GM23338 (cell line): ENCODE measurements around the gene FSIP2. TPM values are rescaled to one million over a fixed set of nuclear protein-coding genes. Genes with fewer than 3 reads are reported as not detected.

Experiments
- ATAC-seq: fragments of 200-7000 bp; cut with Tn5 transposase; 3 replicates; pipeline ENCODE4 v1.9.1; 2020
- DNase-seq: peaks from one replicate; pipeline ENCODE4 v3.0.0-alpha.2; 2015; ENCODE audit warnings: low spot score
- H2AFZ ChIP-seq: fragments of 200-600 bp; sonication (generic); 2 replicates; pipeline ENCODE4 v1.8.0; 2016; ENCODE audit warnings: antibody characterized with exemption, mild to moderate bottlenecking, moderate library complexity
- H3F3A ChIP-seq: fragments of 200-600 bp; sonication (generic); replicated peaks from 2 replicates; pipeline ENCODE4 v1.8.0; 2017; ENCODE audit warnings: antibody characterized with exemption, mixed run types, low read depth
- H3K27ac ChIP-seq: fragments of 200-600 bp; sonication (generic); 2 replicates; pipeline ENCODE4 v1.6.1; 2016; ENCODE audit warnings: low read depth
- H3K27me3 ChIP-seq: fragments of 200-600 bp; sonication (generic); 2 replicates; pipeline ENCODE4 v1.8.0; 2016; ENCODE audit warnings: mild to moderate bottlenecking, mixed run types, moderate library complexity; ENCODE audit not compliant: insufficient read depth
- H3K36me3 ChIP-seq: fragments of 200-600 bp; sonication (generic); 2 replicates; pipeline ENCODE4 v1.8.0; 2016; ENCODE audit warnings: mild to moderate bottlenecking; ENCODE audit not compliant: insufficient read depth
- H3K4me1 ChIP-seq: fragments of 200-600 bp; sonication (generic); 2 replicates; pipeline ENCODE4 v1.8.0; 2016; ENCODE audit warnings: mild to moderate bottlenecking, moderate library complexity; ENCODE audit not compliant: insufficient read depth
- H3K4me2 ChIP-seq: fragments of 200-600 bp; sonication (generic); 2 replicates; pipeline ENCODE4 v1.7.1; 2017; ENCODE audit warnings: mixed run types
- H3K4me3 ChIP-seq: fragments of 200-600 bp; sonication (generic); 2 replicates; pipeline ENCODE4 v1.6.1; 2016; ENCODE audit warnings: mixed run types
- H3K79me2 ChIP-seq: fragments of 200-600 bp; sonication (generic); replicated peaks from 2 replicates; pipeline ENCODE4 v1.8.0; 2017; ENCODE audit warnings: mild to moderate bottlenecking; ENCODE audit not compliant: insufficient read depth
- H3K9me2 ChIP-seq: fragments of 200-600 bp; sonication (generic); 2 replicates; pipeline ENCODE4 v1.8.0; 2017; ENCODE audit not compliant: insufficient read depth
- H4K20me1 ChIP-seq: fragments of 200-600 bp; sonication (generic); replicated peaks from 2 replicates; pipeline ENCODE4 v1.8.0; 2017; ENCODE audit warnings: mild to moderate bottlenecking; ENCODE audit not compliant: insufficient read depth
- H3K27ac Mint-ChIP-seq: 2 replicates; pipeline ENCODE4 v1.8.0; 2020; ENCODE audit warnings: inconsistent platforms, mild to moderate bottlenecking, moderate library complexity, mixed read lengths
- H3K27me3 Mint-ChIP-seq: 3 replicates; pipeline ENCODE4 v1.8.0; 2022; ENCODE audit warnings: low read depth, mild to moderate bottlenecking, moderate library complexity, mixed read lengths, inconsistent platforms; ENCODE audit not compliant: insufficient read depth, poor library complexity
- H3K36me3 Mint-ChIP-seq: 3 replicates; pipeline ENCODE4 v1.8.0; 2021; ENCODE audit warnings: low read depth, mild to moderate bottlenecking, inconsistent platforms, moderate library complexity, mixed read lengths
- H3K4me1 Mint-ChIP-seq: 3 replicates; pipeline ENCODE4 v1.8.0; 2020; ENCODE audit warnings: mild to moderate bottlenecking, inconsistent platforms, mixed read lengths
- H3K4me3 Mint-ChIP-seq: 3 replicates; pipeline ENCODE4 v1.8.0; 2021; ENCODE audit warnings: moderate library complexity, mild to moderate bottlenecking, inconsistent platforms, mixed read lengths
- H3K9me3 Mint-ChIP-seq: 3 replicates; pipeline ENCODE4 v1.8.0; 2020; ENCODE audit warnings: moderate library complexity, mild to moderate bottlenecking, inconsistent platforms, mixed read lengths
- CREB1 ChIP-seq: fragments of 250-450 bp; sonication (Bioruptor Pico); IDR thresholded peaks from 2 replicates; pipeline ENCODE4 v1.5.0; 2020; ENCODE audit warnings: low read depth, mild to moderate bottlenecking, moderate library complexity
- EZH2 ChIP-seq: fragments of 200-600 bp; sonication (generic); IDR thresholded peaks from one replicate; pipeline ENCODE4 v1.8.0; 2017; ENCODE audit warnings: antibody characterized with exemption, mild to moderate bottlenecking, low read depth; ENCODE audit not compliant: unreplicated experiment
- EZH2phosphoT487 ChIP-seq: fragments of 200-600 bp; sonication (generic); IDR thresholded peaks from one replicate; pipeline ENCODE4 v1.8.1; 2018; ENCODE audit warnings: antibody characterized with exemption; ENCODE audit not compliant: unreplicated experiment
- JUNB ChIP-seq: IDR thresholded peaks from one replicate; pipeline ENCODE4 v1.6.1; 2016; ENCODE audit warnings: antibody characterized with exemption; ENCODE audit not compliant: unreplicated experiment
- NANOG ChIP-seq: IDR thresholded peaks from 2 replicates; pipeline ENCODE4 v1.6.1; 2016; ENCODE audit warnings: antibody characterized with exemption, borderline replicate concordance
- POLR2AphosphoS5 ChIP-seq: IDR thresholded peaks from 2 replicates; pipeline ENCODE4 v1.6.1; 2016; ENCODE audit warnings: antibody characterized with exemption, low read depth
- STAT1 ChIP-seq: IDR thresholded peaks from one replicate; pipeline ENCODE4 v1.6.1; 2016; ENCODE audit warnings: antibody characterized with exemption; ENCODE audit not compliant: unreplicated experiment
- ZNF114 ChIP-seq: fragments of 250-450 bp; sonication (Bioruptor Pico); IDR thresholded peaks from 2 replicates; pipeline ENCODE4 v1.5.0; 2020; ENCODE audit warnings: mild to moderate bottlenecking, moderate library complexity
- polyA plus RNA-seq: library from polyadenylated mRNA; unstranded; fragments of >200 nt; fragmentation: Nextera tagmentation; extraction: Ambion mirVana; gene quantifications from 2 replicates; pipeline ENCODE4 v1.2.1, GENCODE V29; 2016
- total RNA-seq: library from RNA; depleted of rRNA; stranded (reverse); fragments of >200 nt; shearing (Covaris generic); gene quantifications from 2 replicates; pipeline ENCODE4 v1.2.3, GENCODE V29; 2014
- TF ChIP-seq, protein P1 (sequence below): IDR thresholded peaks from 2 replicates; pipeline ENCODE4 v1.6.1; 2016; ENCODE audit warnings: antibody characterized with exemption
- TF ChIP-seq, protein P2 (sequence below): IDR thresholded peaks from one replicate; pipeline ENCODE4 v1.6.1; 2018; ENCODE audit warnings: antibody characterized with exemption; ENCODE audit not compliant: unreplicated experiment

Gene FSIP2
- total and polyA plus RNA-seq, 2 experiments from 2014 or later: 3.2 to 3.8 TPM

DNA sequence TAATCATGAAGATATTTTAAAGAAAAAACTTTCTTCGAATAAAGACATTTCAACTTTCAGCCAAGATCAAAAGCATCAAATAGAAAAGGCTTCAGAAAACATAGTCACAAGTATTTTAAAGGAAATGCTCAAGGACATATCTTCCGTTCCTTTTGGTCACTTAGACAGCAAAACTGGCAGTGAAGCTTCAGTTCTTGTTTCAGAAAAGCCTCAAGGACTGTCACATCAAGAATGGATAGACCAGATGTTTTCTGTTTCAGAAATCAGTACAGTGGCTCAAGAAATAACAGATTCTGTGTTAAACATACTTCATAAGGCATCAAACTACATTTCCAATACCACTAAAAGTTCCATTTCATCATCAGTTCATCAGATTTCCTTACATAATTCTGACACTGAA, 51.8 kb downstream of the FSIP2 start:
- no peaks in the 10 kb centered on the region for H3K27me3 ChIP-seq
- H3K36me3 ChIP-seq: no peaks in the 10 kb centered on the region
- no peak for ATAC-seq
- no peak overlapping the region for H3K27ac ChIP-seq
- no peak overlapping the region for H3K4me2 ChIP-seq
- no peaks in the 10 kb centered on the region for H3F3A ChIP-seq
- Mint-ChIP-seq H3K27ac (no peak overlapping the region), H3K4me3 (no peak overlapping the region), H3K27me3 (no peaks in the 10 kb centered on the region), H3K36me3 (no peaks in the 10 kb centered on the region), H3K9me3 (no peaks in the 10 kb centered on the region; the same call in 2 of the 3 replicates), H3K4me1 (no peaks in the 10 kb centered on the region)
- no peak for TF ChIP-seq POLR2AphosphoS5
- no peak for TF ChIP-seq EZH2
- no peaks in the 10 kb centered on the region for H3K79me2 ChIP-seq
- DNase-seq: no peak
- H2AFZ ChIP-seq: no peak overlapping the region
- no peak overlapping the region for H3K4me3 ChIP-seq
- H3K9me2 ChIP-seq: no peaks in the 10 kb centered on the region
- no peaks in the 10 kb centered on the region for H4K20me1 ChIP-seq
- H3K4me1 ChIP-seq: no peaks in the 10 kb centered on the region

DNA sequence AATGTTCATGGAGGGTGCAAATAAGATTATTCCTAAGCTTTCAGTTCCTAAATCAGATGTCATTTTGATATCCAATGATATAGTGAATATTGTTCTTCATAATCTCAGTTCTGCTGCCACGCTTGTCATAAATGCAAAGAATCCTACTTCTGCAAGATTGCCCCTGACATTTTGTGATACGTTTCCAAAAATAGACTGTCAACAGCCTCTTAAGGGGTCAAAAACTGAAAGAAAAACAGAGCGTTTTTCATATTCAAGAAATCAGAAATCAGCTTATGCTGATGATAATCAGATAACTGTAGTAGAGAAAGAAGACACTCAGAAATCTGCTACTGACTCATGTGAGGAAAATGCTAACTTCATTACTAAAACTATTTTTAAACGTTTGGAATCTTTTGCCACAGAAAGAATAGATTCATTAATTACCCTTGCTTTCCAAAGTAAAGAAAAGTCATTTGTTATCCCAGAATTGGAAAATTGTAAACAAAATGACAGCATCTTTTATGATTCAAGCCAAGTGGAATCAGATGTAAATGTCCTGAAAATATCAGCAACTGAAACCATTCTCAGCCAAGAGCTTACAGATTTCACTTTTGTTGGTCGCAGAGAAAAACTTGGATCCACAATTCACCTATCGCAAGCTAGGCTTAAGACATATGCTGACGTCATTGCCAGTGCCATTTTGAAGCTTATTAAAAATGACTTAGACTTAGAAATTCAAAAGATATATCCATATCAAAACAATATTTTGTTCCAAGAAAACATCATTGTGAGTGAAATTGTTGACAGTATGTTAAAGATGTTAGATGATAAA, 55.1 kb downstream of the FSIP2 start:
- H3K27ac Mint-ChIP-seq: no peak overlapping the region
- 0 out of 3 replicates have a peak, but pooled peaks cover 3% of the 10 kb centered on the region for H3K4me1 Mint-ChIP-seq
- Histone ChIP-seq H2AFZ (no peak overlapping the region), H3K4me3 (no peak overlapping the region), H3K9me2 (no peaks in the 10 kb centered on the region), H3K79me2 (no peaks in the 10 kb centered on the region), H3F3A (no peaks in the 10 kb centered on the region), H3K27ac (no peak overlapping the region), H3K27me3 (no peaks in the 10 kb centered on the region), H3K4me2 (no peak overlapping the region), H4K20me1 (no peaks in the 10 kb centered on the region), H3K4me1 (no peaks in the 10 kb centered on the region), H3K36me3 (no peaks in the 10 kb centered on the region)
- H3K9me3 Mint-ChIP-seq: no peaks in the 10 kb centered on the region; the same call in 2 of the 3 replicates
- no peak overlapping the region for H3K4me3 Mint-ChIP-seq
- H3K27me3 Mint-ChIP-seq: no peaks in the 10 kb centered on the region
- DNase-seq (no peak), ATAC-seq (no peak)
- no peaks in the 10 kb centered on the region for H3K36me3 Mint-ChIP-seq
- TF ChIP-seq JUNB: no peak
- TF ChIP-seq EZH2phosphoT487: no peak
- TF ChIP-seq, protein P1, sequence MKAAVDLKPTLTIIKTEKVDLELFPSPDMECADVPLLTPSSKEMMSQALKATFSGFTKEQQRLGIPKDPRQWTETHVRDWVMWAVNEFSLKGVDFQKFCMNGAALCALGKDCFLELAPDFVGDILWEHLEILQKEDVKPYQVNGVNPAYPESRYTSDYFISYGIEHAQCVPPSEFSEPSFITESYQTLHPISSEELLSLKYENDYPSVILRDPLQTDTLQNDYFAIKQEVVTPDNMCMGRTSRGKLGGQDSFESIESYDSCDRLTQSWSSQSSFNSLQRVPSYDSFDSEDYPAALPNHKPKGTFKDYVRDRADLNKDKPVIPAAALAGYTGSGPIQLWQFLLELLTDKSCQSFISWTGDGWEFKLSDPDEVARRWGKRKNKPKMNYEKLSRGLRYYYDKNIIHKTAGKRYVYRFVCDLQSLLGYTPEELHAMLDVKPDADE: no peak
- TF ChIP-seq CREB1 (CRISPR knock-in tag): no peak
- no peak for TF ChIP-seq POLR2AphosphoS5
- TF ChIP-seq ZNF114 (CRISPR knock-in tag): no peak
- TF ChIP-seq, protein P2, sequence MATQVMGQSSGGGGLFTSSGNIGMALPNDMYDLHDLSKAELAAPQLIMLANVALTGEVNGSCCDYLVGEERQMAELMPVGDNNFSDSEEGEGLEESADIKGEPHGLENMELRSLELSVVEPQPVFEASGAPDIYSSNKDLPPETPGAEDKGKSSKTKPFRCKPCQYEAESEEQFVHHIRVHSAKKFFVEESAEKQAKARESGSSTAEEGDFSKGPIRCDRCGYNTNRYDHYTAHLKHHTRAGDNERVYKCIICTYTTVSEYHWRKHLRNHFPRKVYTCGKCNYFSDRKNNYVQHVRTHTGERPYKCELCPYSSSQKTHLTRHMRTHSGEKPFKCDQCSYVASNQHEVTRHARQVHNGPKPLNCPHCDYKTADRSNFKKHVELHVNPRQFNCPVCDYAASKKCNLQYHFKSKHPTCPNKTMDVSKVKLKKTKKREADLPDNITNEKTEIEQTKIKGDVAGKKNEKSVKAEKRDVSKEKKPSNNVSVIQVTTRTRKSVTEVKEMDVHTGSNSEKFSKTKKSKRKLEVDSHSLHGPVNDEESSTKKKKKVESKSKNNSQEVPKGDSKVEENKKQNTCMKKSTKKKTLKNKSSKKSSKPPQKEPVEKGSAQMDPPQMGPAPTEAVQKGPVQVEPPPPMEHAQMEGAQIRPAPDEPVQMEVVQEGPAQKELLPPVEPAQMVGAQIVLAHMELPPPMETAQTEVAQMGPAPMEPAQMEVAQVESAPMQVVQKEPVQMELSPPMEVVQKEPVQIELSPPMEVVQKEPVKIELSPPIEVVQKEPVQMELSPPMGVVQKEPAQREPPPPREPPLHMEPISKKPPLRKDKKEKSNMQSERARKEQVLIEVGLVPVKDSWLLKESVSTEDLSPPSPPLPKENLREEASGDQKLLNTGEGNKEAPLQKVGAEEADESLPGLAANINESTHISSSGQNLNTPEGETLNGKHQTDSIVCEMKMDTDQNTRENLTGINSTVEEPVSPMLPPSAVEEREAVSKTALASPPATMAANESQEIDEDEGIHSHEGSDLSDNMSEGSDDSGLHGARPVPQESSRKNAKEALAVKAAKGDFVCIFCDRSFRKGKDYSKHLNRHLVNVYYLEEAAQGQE: no peak
- no peak for TF ChIP-seq EZH2
- TF ChIP-seq STAT1: no peak
- TF ChIP-seq NANOG: no peak
